ENCODE results near the gene RPL5.
A peak's percentile ranks its signal among the peaks of the same experiment; 100 is the strongest.

RPL5 gene

DNA sequence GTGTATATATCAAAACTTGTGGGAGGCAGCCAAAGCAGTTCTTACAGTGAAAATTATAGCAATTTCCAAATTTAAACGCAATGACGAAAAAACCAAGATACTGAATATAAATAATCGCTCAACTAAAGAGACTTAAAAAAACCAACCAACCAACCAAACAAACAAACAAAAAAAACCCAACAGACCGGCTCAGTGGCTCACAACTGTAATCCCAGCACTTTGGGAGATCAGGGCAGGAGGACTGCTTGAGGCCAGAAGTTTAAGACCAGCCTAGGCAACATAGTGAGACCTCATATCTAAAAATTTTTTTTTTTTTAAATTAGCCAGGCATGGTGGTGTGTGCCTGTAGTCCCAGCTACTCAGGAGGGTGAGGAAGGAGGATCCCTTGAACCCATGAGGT, 23.4 kb downstream of the RPL5 start:
- no peak for DNase-seq (ENCODE audit: low read depth in 2 of 2)

DNA sequence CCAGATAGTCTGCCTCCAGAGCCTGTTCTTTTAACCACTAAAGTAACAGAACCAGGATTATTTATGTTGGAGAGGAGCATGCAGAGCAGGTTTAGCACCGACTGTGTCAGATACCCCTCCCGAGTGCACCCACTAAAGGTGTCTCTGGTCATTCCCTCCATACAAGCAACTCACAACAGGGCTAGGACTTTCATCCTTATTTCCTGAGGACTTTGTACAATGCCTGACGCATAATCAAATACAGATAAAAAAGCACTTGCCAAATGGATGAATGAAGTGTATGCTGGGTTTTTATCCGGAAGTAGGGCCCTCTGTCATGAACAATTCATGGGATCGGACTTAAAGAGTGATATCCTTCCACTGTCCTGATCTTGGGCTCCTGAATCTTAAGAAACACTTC, 26.0 kb downstream of the RPL5 start:
- DNase-seq (ENCODE audit: low read depth in 2 of 2) = no peak

DNA sequence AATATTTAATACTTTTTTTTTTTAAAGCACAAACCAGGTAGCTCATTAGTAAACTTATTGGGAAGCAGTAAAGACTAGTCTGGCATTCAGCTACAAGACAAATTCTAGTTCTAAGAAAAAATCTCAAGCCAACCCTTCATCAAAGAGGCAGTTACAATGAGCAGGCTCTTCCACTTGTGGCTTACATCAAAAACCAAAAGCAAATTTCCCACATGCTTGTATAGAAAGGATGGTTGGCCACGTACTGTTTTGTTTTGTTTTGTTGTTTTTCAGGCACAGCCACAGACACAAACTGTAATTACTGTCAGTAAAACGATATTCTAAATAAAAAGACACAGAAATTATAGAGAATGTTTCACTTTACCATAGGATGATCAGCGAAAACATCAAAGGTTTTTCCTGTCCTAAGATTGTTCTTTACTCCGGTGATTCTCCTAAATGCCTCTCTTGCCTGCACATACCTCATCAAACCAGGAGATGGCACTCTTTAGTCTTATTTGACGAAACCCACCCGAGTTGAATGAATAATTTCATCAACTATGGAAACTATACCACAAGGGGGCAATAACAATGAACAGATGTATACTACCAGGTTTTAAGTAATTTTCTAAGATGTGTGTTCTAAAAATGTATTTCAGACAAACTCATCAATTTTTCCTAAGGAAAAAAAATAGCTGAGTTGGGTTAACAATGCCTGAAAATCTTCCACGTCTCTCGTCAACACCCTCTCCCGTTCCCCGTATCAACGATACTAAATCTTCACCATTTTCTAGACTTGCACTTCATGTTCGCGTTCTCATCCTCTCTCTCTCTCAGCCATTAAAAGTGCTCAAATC, 26.9 kb downstream of the RPL5 start:
- peak in 1 of 2 experiments; percentile 15 for DNase-seq (ENCODE audit: low read depth in 2 of 2)

DNA sequence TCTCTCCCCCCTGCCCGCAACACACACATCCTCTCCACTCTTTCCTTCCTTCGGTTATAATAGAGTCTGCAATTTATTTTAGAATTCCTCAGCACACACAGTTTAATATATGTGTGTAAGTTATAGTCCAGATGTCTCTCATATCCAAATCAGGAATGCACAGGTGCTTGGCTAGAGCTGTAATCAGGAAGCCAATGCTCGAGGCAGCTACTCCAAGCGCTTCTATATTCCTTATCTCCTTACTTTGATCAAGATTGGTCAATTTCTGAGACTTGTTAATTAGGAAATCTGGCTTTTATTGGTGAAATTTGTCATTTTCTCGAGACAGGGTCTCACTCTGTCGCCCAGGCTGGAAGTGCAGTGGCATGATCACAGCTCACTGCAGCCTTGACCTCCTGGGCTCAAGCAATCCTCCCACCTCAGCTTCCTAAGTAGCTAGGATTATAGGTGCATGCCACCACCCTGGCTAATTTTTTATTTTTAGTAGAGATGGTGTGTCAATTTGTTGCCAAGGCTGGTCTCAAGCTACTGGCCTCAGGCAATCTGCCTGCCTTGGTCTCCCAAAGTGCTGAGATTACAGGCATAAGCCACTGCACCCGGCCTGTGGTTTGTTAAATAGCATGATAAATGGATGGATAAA, 27.7 kb downstream of the RPL5 start:
- no peak for DNase-seq (ENCODE audit: low read depth in 2 of 2)

DNA sequence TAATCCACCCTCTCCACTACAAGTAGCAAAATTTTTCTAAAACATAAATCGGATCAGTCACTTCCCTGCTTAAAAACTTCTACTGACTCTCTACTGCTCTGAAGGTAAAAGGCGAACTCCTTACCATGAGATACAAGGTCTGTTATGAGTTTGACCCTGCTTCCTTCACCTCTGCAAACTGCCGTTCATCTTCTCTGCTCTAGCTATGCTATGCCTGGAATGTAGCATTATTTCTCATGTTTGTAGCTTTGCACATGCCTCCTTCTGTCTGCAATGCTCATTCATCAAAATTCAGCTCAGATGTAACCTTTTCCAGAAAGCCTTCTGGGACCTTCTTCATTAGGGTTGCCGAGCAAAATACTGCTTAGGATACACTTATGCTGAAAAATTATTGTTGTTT, 30.8 kb downstream of the RPL5 start:
- DNase-seq (ENCODE audit: low read depth in 2 of 2) = no peak

DNA sequence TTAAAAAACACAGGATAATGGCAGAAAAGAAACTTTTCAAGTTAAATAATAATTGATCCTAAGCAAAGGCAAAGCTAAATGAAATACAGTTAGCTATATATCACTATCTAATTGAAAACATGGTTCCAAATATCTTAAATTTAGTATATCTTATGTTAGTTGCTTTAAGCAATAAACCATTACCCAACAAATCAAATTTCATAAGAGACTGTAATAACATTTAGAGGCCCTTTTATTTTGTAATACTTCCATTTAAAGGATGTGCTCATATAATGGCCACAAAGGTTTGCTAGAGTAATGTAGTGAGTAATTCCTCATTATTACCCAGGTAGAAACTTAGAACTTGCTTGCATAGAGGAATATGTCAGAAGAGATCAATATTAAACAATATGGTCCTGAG, 32.3 kb downstream of the RPL5 start:
- DNase-seq (ENCODE audit: low read depth in 2 of 2) = no peak

DNA sequence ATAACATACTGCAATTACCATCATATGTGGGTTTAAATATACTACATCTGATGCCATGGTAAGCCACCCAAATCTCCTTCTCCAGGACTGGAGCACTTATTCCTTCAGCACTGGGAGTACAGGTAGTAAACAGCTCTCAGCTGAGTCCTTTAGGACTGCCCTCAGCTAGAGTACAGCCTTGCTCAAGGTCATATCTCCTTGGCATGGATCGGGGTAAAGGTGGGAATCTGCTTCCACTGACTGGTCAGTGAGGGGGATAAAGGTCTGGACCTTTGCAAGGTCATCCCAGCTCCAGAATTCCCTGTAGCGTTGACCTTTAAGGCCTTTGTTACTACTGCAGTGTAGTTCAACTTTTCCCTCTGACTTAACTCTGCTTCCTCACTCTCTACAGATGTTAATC, 38.8 kb downstream of the RPL5 start:
- DNase-seq (ENCODE audit: low read depth in 2 of 2) = no peak

DNA sequence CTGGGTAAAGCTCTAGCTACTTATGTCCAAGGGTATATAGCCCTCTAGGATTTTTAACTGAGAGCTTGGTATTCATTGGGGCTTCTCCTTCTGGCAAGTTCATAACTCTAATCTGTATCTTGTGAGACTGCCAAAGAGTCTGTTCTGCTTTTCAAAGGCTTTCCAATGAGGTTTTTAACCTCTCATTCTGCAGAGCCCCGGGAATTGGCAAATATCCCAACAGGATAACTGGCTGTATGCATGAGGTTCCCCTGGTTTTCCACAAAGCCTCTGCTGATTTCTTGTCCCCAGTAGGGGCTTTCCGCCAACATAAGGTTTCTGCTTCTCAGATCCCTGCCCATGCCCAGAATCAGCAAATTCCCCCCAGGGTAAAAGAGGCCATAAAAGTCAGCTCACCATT, 40.9 kb downstream of the RPL5 start:
- DNase-seq (ENCODE audit: low read depth in 2 of 2) = no peak

DNA sequence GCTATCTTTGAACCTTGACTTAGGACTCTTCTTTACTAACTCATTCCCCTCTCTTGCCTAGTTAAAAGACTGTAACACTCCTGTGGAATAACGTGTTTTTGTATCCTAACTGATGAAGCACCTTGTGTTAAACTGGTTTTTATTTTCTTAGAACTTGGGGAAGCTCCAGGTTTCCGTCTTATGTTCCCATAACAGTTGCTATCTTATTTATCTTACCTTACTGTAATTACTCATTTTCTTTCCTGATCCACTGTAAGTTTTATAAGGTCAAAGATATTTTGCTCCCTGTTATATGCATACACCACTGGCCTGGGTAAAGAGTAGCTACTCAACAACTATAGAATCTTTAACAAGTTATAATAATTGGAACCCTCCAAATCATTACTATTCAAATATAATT, 43.1 kb downstream of the RPL5 start:
- DNase-seq (ENCODE audit: low read depth in 2 of 2) = no peak

DNA sequence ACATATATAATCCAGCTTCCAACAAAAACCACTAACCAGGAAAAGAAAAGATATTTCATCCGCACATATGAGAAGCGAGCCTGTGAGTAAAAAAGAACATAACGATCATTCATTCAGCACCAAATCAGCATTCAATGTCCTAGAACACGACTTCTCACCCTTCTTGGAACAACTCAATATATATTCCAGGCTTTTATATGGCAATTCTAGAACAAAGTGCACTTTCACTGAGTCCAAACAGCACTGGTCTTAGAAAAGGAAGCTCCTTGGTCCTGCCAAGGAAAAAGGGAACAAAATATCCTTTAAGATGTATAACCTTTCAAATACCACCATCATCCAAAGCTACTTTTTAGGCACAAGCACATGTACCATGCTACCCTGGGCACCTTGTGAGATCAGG, 44.5 kb downstream of the RPL5 start:
- DNase-seq (ENCODE audit: low read depth in 2 of 2) = no peak

DNA sequence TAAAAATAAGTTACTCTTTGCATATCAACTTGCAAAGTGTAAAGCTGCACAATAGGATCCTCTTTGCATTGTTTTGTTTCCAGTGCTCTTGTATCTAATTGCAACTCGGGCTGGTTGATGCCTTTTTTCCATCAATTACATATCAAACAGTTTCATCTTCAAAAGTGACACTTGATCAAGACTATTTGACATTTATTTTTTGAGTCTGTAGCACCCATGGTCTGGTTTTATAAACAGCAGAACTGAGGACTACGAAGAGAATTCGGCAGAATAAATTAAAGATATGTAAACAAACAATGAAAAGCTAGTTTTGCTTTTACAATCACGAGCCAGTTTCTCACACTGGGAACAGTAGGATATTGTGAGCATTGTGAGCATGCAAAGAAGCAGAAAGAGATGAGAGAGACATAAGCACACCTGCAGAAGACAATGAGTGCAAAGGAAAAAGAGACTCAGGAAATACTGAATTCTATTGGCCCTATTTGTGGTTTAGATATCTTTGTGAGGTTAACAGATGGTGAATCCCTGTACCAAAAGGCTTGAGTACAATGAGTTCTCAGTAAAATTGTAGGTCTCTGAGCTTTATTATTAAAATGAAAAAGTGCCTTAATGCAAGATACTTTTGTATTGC, 45.4 kb downstream of the RPL5 start:
- DNase-seq (ENCODE audit: low read depth in 2 of 2) = no peak

DNA sequence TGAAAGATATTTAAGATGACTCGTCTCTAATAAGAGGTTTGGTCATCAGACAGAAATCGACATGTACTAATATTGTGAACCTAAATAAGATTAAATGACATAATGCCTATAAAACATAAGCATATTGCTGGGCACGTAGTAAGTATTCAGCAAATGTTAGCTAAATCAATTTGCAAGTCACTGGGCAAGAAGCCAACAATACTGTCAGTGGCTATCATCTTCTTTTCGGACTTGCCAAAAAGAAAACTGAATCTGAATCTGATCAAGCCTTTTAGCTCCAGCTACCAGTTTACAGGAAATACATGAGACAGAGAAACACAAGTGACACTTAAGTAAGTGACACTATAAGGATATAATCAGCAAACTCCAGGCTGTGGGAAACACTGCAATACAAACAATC, 46.0 kb downstream of the RPL5 start:
- no peak for DNase-seq (ENCODE audit: low read depth in 2 of 2)

DNA sequence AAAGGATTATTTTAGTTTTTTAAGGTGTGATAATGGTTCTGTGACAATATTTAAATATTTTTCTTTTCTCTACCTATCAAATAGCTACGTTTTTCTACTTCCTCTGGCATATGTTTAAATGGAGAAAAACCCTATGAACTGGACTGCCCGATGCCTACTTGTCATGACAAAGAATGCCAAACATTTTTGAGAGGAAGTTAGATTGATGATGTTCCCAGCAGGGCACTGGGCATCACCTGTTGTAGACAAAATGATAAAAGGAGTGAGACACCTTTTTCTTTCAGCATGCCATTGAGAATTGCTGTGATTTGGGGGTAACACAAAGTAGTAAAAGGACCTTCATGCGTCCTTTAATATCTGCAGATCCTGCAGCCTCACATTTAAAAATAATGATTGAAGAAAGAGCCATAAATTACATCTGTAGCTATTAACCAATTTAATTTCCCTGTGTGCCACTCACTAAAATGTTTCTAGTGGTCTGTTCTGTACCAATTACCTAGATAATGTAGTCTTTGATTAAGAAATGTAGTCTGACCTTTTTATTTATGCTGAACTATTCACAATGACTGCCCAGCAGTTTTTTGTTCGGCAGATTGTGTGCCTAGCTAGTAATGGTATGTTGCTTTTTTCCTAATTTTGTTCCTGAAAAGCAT, 47.6 kb downstream of the RPL5 start:
- no peak for DNase-seq (ENCODE audit: low read depth in 2 of 2)

DNA sequence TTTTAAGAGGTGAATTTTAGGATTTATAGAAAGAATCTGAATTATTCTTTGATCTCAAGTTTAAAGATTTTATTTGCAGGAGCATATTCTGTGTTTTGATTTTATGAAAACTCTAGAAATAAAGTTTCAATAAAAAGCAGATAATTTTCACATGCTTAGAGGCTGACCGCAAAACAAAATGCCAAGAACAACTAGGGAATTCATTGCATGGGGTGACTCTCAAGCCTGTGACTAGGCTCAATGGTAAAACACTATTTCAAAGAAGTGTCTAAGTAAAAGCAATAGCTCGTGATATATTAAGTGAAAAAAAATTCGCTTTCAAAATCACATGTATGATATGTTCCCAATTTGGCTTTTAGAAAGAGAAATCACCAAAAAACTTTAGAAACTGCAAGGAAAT, 49.6 kb downstream of the RPL5 start:
- DNase-seq (ENCODE audit: low read depth in 2 of 2) = no peak

DNA sequence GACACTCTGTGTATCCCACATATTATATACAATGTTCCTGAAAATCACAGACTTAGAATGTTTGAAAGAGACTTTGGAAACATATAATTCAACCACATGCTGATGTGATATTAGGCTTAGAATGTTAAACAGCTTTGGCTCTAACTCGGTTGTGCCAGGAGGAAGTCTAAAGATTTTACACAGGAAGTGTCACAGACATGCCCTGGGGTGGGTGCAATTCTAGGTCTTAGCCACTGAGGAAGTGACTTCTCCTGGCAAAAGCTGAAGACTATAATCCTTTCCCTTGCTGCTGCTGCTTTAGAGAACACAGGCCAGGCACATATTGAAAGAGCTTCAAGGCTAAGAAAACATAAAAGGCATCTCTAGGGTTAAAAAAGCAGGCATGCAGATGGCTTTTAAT, 51.0 kb downstream of the RPL5 start:
- DNase-seq (ENCODE audit: low read depth in 2 of 2) = no peak

DNA sequence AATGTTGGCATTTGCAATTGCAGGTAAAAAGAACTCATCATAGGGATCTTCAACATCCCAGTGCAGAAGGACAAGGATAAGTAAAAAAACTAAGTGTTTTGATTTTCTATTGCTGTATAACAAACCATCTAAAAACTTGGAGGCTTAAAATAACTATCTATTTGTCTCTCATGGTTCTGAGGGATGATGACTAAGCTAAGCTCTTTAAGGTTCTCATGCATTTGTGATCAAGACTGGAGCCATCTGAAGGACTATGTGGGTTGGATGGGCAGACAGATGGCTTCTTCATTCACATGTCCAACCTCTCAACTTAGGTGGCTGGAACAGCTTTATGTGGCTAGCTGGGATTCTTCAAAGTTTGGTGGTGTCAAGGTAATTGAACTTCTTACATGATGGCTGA, 51.5 kb downstream of the RPL5 start:
- DNase-seq (ENCODE audit: low read depth in 2 of 2) = no peak

DNA sequence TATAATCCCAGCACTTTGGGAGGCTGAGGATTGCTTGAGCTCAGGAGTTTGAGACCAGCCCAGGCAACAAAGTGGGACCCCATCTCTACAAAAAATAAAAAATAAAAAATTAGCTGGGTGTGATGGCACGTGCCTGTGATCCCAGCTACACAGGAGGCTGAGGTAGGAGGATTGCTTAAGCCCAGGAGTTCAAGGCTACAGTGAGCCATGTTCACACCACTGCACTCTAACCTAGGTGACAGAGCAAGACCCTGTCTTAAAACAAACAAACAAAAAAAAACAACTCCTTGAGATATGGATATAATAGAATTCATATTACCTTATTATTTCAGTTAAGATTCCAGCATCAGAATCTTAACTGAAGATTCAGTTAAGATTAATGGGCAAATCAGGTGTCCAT, 52.4 kb downstream of the RPL5 start:
- DNase-seq (ENCODE audit: low read depth in 2 of 2) = no peak

DNA sequence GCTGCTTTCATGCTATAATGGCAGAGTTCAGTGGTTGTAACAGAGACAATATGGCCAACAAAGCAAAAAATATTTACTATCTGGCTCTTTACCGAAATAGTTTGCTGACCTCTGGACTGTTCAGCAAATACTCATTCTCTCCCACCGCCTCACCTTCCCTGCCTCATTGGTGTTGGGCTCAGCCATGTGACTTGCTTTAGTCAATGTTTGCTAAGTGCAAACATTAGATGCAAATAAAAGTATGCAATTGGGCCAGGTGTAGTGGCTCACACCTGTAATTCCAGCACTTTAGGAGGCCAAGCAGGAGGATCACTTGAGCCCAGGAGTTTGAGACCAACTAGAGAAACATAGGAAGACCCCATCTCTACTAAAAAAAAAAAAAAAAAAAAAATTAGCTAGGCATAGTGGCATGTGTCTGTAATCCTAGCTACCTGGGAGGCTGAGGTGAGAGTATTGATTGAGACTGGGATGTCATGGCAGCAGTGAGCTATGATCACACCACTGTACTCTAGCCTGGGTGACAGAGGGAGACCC, 55.1 kb downstream of the RPL5 start:
- DNase-seq (ENCODE audit: low read depth in 2 of 2) = no peak

DNA sequence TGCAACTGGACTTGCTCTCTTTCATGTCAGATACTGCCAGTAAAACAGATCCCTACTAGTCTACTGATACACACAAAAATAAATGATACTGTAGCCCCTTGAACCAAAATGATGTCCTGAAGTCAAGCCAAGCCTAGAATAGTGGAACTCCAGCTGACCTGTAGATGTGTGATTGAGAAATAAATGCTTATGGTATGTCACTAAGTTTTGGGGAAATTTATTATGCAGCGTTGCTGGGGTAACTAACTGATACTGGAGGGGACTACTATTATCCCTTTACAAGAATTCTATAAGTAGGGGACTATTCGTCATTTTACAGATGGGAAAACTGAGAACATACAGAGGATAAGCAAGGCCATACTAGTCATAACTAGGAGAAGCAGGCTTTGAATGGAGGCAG, 55.6 kb downstream of the RPL5 start:
- no peak for DNase-seq (ENCODE audit: low read depth in 2 of 2)
